Naive thymus-derived CD8-positive, alpha-beta T cell (primary cell): Measurements from ENCODE around the gene SLC25A21. TPM values are rescaled to one million over a fixed set of nuclear protein-coding genes. Genes with fewer than 3 reads are reported as not detected.
A peak's percentile ranks its signal among the peaks of the same experiment; 100 is the strongest.

Source experiments
- ATAC-seq, 2 donors: fragments of 150-1000 bp; cut with Tn5 transposase in 1 of 2; sonication (Bioruptor Pico), chemical (Tn5 transposase) in 1 of 2; 1 replicate in 1 of 2; 2 replicates in 1 of 2; pipeline ENCODE4 v1.10.0; 2021; ENCODE audit warnings: mild to moderate bottlenecking in 2 of 2, moderate library complexity in 2 of 2
- POLR2A ChIA-PET: fragments of 350-600 bp; sonication (Branson Sonifier 250); formaldehyde crosslinking; loops from one replicate; lab custom pipeline; 2021; ENCODE audit warnings: antibody characterized with exemption; lab: Charles Lee
- DNase-seq, 10 donors: peaks; one replicate each; pipeline versions ENCODE4 v3.0.0 to v3.0.0-alpha.2; 2020 to 2022
- H3K27ac Mint-ChIP-seq, 10 donors: one replicate each; pipeline ENCODE4 v1.8.0; 2020 to 2022; ENCODE audit warnings: mild to moderate bottlenecking in 10 of 10, mixed read lengths in 10 of 10, moderate library complexity in 4 of 10, inconsistent platforms in 1 of 10
- H3K27me3 Mint-ChIP-seq, 5 donors: one replicate each; pipeline ENCODE4 v1.8.0; 2021 to 2022; ENCODE audit warnings: mixed read lengths in 5 of 5
- H3K36me3 Mint-ChIP-seq, 3 donors: one replicate each; pipeline ENCODE4 v1.8.0; 2020 to 2022; ENCODE audit warnings: mixed read lengths in 3 of 3, mild to moderate bottlenecking in 2 of 3, inconsistent platforms in 1 of 3
- H3K4me1 Mint-ChIP-seq, 4 donors: one replicate each; pipeline ENCODE4 v1.8.0; 2021 to 2022; ENCODE audit warnings: mixed read lengths in 4 of 4
- H3K4me3 Mint-ChIP-seq, 10 donors: one replicate each; pipeline ENCODE4 v1.8.0; 2020 to 2022; ENCODE audit warnings: mild to moderate bottlenecking in 10 of 10, mixed read lengths in 10 of 10, moderate library complexity in 6 of 10, inconsistent platforms in 1 of 10
- H3K9me3 Mint-ChIP-seq, 9 donors: one replicate each; pipeline ENCODE4 v1.8.0; 2020 to 2022; ENCODE audit warnings: mixed read lengths in 9 of 9, mild to moderate bottlenecking in 3 of 9, inconsistent platforms in 1 of 9, moderate library complexity in 1 of 9
- polyA plus RNA-seq, 3 donors: library from polyadenylated mRNA; unstranded; fragments of 300-500 nt; fragmentation: Illumina TruSeq; gene quantifications; one replicate each; pipeline ENCODE4 v1.2.3, GENCODE V29; 2021
- total RNA-seq, 8 experiments: library from RNA in 2 of 8; stranded (reverse) in 2 of 8; gene quantifications; one replicate each; pipeline ENCODE4 v1.2.3 and lab custom pipeline; 2021 to 2026

SLC25A21 gene
- total and polyA plus RNA-seq, 5 experiments from 2014 or later: not detected

DNA sequence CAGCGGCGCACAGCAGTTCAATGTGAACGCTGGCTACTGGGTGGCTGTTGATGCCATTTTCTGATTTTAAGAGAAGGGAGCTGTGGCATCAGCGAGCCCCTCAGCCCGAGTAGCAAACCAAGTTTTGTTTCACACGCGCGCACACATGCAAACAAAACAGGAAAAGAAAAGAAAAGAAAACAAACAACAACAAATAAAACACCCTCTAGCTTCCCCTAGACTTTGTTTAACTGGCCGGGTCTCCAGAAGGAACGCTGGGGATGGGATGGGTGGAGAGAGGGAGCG, 510.2 kb downstream of the SLC25A21 start:
- Mint-ChIP-seq H3K4me3 (peak overlapping the region in 8 of 10 donors; percentile 10 to 74 (median 56)), H3K27me3 (peaks cover 52 to 92% (median 67%) of the 10 kb centered on the region in 5 donors), H3K9me3 (peaks cover 0 to 20% (median 2%) of the 10 kb centered on the region in 9 donors), H3K36me3 (peaks cover 5 to 19% (median 8%) of the 10 kb centered on the region in 3 donors), H3K27ac (peak overlapping the region in 1 of 10 donors; percentile 9), H3K4me1 (peaks cover 15 to 75% (median 45%) of the 10 kb centered on the region in 4 donors)
- DNase-seq (no peak), ATAC-seq (no peak)
- POLR2A ChIA-PET: no interaction called here

DNA sequence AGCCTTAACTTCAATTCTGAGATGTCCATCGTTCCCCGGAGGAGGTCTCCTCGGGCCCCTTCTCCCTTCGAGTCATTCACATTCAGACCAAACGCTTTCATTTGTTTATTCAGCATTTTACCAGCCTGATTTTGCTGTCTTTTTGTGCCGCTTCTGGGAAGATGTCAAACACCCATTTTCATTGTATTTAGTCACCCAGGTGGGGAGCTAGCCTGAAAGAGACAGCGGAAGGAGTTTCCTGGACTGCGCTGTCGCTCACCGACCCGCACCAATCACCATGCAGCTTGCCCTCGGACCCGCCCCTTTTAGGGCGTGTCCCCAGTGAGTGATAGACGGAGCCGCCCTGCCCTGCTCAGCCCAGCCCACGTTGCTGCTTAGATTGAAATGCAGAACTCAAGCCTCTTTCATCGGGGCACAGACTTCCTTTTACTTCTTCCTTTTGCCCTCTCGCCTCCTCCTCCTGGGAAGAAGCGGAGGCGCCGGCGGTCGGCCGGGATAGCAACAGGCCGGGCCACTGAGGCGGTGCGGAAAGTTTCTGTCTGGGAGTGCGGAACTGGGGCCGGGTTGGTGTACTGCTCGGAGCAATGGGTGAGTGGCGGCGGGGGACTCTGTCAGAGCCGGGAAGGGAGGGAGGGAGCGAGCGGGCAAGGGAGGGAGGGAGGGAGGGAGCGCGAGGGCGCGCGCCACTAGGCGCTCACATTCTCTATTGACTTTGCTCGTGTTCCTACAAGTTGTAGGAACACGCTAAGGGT, 510.7 kb downstream of the SLC25A21 start, which contains the start of gene PAX9:
PAX9 (plus strand) TSS at position 355 of the 752 bp plus-strand sequence; CDS start at position 585, 230 bp downstream.
- H3K4me1 Mint-ChIP-seq: peaks cover 17 to 80% (median 48%) of the 10 kb centered on the region in 4 donors
- ATAC-seq (peak; percentile 39 to 62), DNase-seq (peak in 2 of 10 donors; percentile 20 to 28)
- H3K36me3 Mint-ChIP-seq: peaks cover 8 to 19% (median 8%) of the 10 kb centered on the region in 3 donors
- H3K9me3 Mint-ChIP-seq: peaks cover 0 to 23% (median 2%) of the 10 kb centered on the region in 9 donors
- H3K4me3 Mint-ChIP-seq: peak within 1 kb of the TSS; percentile 26 to 74 (median 56)
- POLR2A ChIA-PET: no interaction called here
- peaks cover 53 to 94% (median 70%) of the 10 kb centered on the region in 5 donors for H3K27me3 Mint-ChIP-seq
- peak within 1 kb of the TSS in 2 of 10 donors; percentile 53 to 60 for H3K27ac Mint-ChIP-seq

DNA sequence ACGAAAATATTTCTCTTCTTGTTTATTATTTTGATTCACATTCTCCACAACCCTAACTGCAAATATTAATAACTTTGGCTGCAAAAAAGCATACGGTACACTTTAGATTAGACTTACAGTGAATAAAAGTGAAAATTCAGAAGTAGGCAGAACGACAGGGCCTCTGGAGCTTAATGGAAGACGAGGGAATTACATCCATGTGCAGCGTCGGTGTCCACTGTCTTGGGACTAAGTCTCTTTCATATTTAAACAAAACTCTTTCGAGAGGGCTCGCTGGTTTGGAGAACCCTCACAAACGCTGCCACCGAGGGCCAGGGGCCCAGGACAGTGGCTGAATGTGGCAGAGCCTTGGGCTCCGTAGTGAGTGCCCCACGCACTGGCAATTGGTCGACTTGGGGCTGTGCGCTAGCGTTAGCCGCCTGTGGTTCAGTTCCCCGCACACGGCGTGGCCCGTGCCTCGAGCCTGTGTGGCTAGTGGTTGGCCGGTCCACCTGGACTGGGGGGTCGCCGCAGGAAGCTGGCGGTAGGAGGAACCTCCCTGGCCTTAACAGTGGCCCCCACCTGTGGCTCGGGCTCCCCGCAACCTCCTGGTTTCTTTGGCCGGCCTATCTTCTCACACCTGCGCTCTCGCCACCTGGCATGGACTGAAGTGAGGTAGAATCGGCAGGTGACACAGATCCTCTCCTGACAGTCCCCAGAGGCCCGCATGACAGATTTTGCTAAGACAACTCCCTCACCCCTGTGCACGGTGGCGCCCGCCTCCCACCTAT, 511.5 kb downstream of the SLC25A21 start:
- ATAC-seq (no peak), DNase-seq (no peak)
- POLR2A ChIA-PET: no interaction called here
- peaks cover 8 to 19% (median 8%) of the 10 kb centered on the region in 3 donors for H3K36me3 Mint-ChIP-seq
- H3K9me3 Mint-ChIP-seq: peaks cover 0 to 28% (median 2%) of the 10 kb centered on the region in 9 donors
- peaks cover 17 to 80% (median 55%) of the 10 kb centered on the region in 4 donors for H3K4me1 Mint-ChIP-seq
- peak overlapping the region in 1 of 10 donors; percentile 60 for H3K27ac Mint-ChIP-seq
- peaks cover 58 to 100% (median 77%) of the 10 kb centered on the region in 5 donors for H3K27me3 Mint-ChIP-seq
- H3K4me3 Mint-ChIP-seq: peak overlapping the region in 9 of 10 donors; percentile 0 to 71 (median 52)

DNA sequence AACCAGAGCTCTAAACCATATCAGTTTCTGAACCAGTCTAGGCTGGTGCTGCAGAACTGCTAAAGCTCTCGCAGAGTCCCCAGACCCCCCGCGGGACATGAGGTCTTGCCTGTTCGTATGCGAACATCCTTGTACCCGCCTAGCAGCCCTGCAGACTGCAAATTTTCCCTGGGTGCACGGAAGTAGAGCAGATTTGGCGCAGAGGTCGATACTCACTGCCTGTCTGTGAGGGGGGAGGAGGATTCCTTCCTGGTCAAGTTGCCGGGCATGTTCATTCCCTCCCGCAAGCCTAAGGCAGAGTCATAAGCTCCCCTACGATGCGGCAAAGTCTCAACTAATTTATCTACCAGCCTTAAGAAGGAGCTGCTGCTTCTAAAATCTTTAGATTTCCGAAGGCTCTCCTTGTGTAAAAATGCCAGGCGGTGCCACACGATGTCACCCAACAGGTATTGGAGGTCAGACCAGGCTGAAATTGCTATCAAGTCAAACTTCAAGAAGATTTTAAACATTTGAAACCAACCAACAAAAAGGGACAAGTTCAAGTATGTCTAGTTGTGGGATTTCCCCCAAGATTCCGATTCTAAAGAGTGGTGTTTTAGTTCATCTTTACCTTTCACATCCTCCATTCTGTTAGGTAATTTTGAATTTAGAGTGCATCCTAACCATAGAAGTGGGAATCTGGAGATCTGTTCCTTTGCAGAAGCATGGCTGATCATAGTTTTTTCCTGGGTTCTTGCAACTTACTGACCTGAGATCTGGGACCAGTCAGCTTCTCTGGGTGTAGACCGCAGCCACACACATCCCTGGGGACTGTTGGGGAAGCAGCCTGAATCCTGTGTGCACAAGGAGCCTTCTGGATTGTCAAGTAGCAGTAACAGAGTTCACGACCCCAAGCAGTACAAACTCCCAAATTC, 512.3 kb downstream of the SLC25A21 start:
- ATAC-seq: no peak

DNA sequence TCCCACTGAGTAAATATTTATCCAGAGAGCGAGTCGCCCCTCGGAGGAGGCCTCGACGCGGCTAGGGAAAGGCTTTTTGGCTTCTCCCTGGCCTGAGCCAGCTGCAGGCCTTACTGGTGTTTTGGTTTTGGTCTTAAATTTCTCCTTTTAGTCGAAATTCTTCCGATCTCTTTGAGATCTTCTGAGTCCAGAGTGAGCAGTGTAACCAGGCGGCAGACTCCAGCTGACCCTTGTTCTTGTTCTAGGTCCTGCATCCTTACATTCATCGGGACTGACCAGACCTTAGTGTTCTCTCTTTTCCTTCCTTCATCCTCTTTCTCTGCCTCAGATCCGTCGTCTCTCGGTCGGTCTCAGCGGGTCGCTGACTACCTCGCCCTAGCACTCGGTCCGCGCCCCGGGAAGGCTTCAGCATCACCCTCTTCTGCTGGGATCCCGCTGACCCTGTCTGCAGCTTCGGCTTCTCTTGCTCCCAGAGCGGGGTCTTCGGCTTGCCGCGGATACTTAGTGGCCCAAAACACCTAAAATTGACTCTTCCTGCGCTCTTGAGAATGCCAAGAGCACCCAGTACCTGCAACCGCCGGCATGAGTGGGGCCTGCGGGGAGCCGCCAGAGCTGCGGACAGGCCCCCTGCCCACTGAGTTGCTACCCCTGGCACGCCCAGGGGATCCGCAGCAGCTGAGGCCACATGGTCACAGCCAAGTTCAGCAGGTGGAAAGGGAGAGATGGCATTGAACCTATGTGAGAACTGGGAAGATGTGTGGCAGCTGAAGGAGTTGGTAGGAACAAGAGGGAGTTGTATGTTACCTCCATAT, 513.2 kb downstream of the SLC25A21 start:
- peak overlapping the region in 8 of 10 donors; percentile 11 to 71 (median 46) for H3K4me3 Mint-ChIP-seq
- POLR2A ChIA-PET: no interaction called here
- no peak for ATAC-seq
- H3K9me3 Mint-ChIP-seq: peaks cover 0 to 25% (median 3%) of the 10 kb centered on the region in 9 donors
- H3K36me3 Mint-ChIP-seq: peaks cover 8 to 10% (median 9%) of the 10 kb centered on the region in 3 donors
- peaks cover 19 to 73% (median 61%) of the 10 kb centered on the region in 4 donors for H3K4me1 Mint-ChIP-seq
- H3K27ac Mint-ChIP-seq: peak overlapping the region in 1 of 10 donors; percentile 50
- no peak for DNase-seq
- H3K27me3 Mint-ChIP-seq: peaks cover 49 to 100% (median 75%) of the 10 kb centered on the region in 5 donors

More for the DNA sequence above, 512.3 kb downstream of the SLC25A21 start:
- peaks cover 54 to 100% (median 77%) of the 10 kb centered on the region in 5 donors for H3K27me3 Mint-ChIP-seq
- no peak overlapping the region for H3K27ac Mint-ChIP-seq
- no peak for DNase-seq
- H3K4me3 Mint-ChIP-seq: peak overlapping the region in 4 of 10 donors; percentile 0 to 62 (median 44)
- H3K9me3 Mint-ChIP-seq: peaks cover 0 to 23% (median 3%) of the 10 kb centered on the region in 9 donors
- H3K4me1 Mint-ChIP-seq: peaks cover 20 to 80% (median 61%) of the 10 kb centered on the region in 4 donors
- POLR2A ChIA-PET: no interaction called here
- peaks cover 8 to 16% (median 8%) of the 10 kb centered on the region in 3 donors for H3K36me3 Mint-ChIP-seq

DNA sequence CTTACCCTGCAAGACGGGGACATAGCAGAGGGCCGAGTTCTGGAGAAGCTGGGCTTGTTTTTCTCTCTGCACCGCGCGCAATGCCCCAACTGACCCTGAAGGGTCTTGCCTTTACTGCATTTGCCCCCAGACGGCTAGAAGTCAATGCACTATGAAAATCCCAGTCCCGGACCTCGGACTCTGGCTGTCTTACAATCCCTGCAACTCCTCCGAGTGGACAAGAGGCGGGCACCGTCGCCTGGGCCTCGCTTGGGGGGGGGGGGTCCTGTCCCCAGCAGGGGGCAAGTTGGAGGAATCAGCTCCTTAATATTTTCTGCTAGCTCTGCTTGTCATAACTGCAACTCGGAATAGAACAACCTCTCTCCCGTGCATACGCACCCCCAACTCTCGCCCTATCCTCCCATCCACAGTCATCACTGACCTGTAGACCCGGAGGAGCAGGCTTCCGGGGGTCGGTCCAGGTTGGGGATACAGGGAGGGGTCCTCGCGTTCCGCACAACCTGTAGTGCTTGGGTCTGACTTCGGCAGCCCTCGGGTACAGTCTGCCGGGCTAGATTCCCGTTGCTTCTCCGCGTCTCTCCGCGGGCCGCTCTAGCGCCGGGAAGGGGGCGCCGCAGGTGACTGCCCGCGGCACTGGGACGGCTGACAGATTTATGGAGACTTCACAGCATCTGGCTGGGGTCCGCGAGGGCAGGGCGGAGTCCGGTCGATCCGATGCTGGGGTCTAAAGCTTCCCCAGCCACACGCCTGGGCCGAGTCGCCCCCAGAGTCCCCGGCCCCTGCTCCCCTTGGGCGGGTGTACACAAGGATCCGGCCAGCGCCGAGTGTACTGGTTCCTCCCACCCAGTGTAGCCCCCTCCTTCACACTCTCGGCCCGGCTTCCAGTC, 514.0 kb downstream of the SLC25A21 start:
- POLR2A ChIA-PET: interaction anchor here (0.7 kb wide), 1 partner anchor 87 kb away, joined by 3 read pairs; no protein-coding TSS in a partner anchor
- no peak for DNase-seq
- Mint-ChIP-seq H3K4me1 (peaks cover 12 to 64% (median 54%) of the 10 kb centered on the region in 4 donors), H3K36me3 (peaks cover 4 to 9% (median 8%) of the 10 kb centered on the region in 3 donors), H3K4me3 (peak overlapping the region in 5 of 10 donors; percentile 27 to 71 (median 64)), H3K9me3 (peaks cover 0 to 22% (median 3%) of the 10 kb centered on the region in 9 donors), H3K27me3 (peaks cover 48 to 100% (median 75%) of the 10 kb centered on the region in 5 donors), H3K27ac (peak overlapping the region in 1 of 10 donors; percentile 49)
- ATAC-seq: no peak

DNA sequence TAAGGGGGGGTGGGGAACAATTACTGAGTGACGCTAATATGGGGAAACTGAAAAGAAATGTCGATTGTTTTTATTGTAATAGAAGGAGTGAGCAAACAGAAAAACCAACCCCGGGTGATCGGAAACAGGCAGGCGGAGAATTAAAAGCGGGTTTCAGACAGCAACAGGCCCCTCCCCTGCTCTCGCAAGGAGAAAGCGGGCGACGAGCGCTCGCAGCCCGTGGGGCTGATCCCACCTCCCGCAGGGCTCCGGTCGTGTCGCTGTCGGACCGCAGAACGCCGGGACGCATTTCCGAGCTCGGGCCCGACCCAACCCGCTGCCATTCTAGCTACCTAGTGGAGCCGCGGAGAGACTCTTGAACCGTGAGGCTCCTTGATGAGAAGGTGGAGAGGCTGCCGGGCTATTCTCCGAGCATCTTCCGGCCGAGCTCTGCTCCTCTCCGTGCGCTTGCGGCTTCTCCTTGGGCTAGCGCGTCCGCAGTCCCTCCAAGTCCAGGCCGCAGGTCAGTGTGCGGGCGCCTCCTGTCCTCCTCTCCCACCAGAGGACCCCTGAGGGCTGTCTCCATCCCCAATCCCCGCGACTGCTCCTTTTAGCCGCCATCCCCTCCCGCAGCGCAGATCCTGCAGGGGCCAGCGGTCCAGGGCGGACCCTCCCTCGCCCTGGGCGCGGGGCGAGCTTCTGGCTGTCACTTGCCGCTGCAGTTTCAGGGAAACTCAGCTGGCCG, 514.8 kb downstream of the SLC25A21 start:
- H3K4me1 Mint-ChIP-seq: peaks cover 12 to 56% (median 47%) of the 10 kb centered on the region in 4 donors
- POLR2A ChIA-PET: interaction anchor here (0.7 kb wide), 1 partner anchor 86 kb away, joined by 3 read pairs; no protein-coding TSS in a partner anchor
- DNase-seq (no peak), ATAC-seq (no peak)
- H3K4me3 Mint-ChIP-seq: peak overlapping the region in 8 of 10 donors; percentile 47 to 75 (median 60)
- H3K27me3 Mint-ChIP-seq: peaks cover 51 to 100% (median 79%) of the 10 kb centered on the region in 5 donors
- H3K9me3 Mint-ChIP-seq: peaks cover 0 to 24% (median 3%) of the 10 kb centered on the region in 9 donors
- no peak overlapping the region for H3K27ac Mint-ChIP-seq
- peaks cover 4 to 8% (median 8%) of the 10 kb centered on the region in 3 donors for H3K36me3 Mint-ChIP-seq

DNA sequence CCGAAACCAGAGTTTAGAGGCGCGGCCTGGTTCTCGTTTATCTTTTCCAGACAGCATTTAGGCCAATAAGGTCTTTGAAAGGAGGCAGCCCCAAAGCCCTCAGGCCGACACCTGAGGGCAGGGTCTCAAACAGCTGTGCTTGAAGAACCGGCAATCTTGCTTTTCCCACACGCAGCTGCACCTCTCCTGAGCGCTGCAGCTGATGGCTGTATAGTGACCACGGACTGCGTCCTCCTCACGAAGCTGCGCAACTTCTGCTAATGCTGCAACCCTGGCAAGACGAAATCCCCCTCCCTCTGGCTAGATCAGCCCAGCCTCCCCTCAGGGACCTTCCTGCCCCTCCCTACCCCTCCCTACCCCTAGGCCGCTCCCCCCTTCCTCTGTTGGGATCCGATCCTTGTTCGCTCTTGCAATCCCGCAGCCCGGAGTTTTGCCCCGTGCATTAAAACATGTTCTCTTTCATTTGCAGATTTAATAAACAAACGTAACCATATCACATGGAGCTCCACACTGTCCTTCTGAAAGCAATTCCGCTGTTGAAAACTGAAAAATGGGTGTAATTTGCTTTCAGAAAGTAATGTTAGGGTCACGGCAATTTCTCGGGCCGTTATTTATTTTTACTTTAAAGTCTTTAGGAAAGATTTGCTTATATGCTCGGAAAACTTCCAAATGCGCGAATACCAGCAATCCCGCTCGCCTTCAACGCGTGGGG, 515.6 kb downstream of the SLC25A21 start:
- peaks cover 12 to 49% (median 41%) of the 10 kb centered on the region in 4 donors for H3K4me1 Mint-ChIP-seq
- H3K27ac Mint-ChIP-seq: no peak overlapping the region
- DNase-seq (no peak), ATAC-seq (no peak)
- H3K4me3 Mint-ChIP-seq: peak overlapping the region in 9 of 10 donors; percentile 47 to 75 (median 63)
- peaks cover 0 to 22% (median 3%) of the 10 kb centered on the region in 9 donors for H3K9me3 Mint-ChIP-seq
- peaks cover 2 to 8% (median 4%) of the 10 kb centered on the region in 3 donors for H3K36me3 Mint-ChIP-seq
- peaks cover 52 to 100% (median 80%) of the 10 kb centered on the region in 5 donors for H3K27me3 Mint-ChIP-seq
- POLR2A ChIA-PET: no interaction called here

DNA sequence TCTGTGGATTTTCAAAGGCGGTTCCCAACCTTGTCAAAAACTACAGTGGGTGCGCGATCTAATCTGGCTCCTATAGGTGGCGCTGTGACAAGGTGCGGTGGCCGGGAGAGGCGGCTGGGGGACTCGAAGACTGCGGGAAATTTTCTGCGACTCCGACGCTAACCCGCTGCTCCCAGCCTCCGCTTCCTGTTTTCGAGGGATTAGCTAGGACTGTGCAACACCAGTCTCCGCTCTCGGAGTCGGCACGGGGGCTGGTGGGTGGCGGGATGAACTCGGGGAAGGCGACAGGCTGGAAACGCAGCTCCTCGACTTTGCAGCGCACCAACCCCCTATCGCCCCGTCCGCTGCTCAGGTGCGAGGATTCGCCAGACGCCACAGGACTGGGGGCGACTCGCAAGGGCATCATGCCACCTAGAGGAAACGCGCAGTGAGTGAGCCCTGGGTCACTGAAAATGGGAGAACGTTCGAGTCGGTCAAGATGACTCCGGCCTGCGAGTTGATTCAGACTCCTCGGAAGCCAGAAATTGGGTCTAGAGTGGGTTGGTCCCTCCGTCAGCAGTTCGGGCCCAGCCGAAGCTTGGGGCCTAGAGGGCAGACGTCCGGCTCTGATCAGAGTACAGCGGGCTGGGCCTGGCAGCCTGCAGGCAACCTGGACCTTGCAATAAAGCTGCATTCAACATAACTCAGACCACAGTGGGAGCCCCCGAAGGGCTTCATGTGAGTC, 516.3 kb downstream of the SLC25A21 start:
- peaks cover 9 to 42% (median 34%) of the 10 kb centered on the region in 4 donors for H3K4me1 Mint-ChIP-seq
- H3K4me3 Mint-ChIP-seq: peak overlapping the region; percentile 33 to 75 (median 60)

More for the DNA sequence above, 516.3 kb downstream of the SLC25A21 start:
- peaks cover 2 to 5% (median 4%) of the 10 kb centered on the region in 3 donors for H3K36me3 Mint-ChIP-seq
- peaks cover 52 to 100% (median 80%) of the 10 kb centered on the region in 5 donors for H3K27me3 Mint-ChIP-seq
- H3K27ac Mint-ChIP-seq: peak overlapping the region in 1 of 10 donors; percentile 9
- POLR2A ChIA-PET: no interaction called here
- peak in 1 of 10 donors; percentile 53 for DNase-seq
- ATAC-seq: no peak
- H3K9me3 Mint-ChIP-seq: peaks cover 0 to 20% (median 2%) of the 10 kb centered on the region in 9 donors
